Measurements from ENCODE around the gene SERPINA3.

SERPINA3 gene

DNA sequence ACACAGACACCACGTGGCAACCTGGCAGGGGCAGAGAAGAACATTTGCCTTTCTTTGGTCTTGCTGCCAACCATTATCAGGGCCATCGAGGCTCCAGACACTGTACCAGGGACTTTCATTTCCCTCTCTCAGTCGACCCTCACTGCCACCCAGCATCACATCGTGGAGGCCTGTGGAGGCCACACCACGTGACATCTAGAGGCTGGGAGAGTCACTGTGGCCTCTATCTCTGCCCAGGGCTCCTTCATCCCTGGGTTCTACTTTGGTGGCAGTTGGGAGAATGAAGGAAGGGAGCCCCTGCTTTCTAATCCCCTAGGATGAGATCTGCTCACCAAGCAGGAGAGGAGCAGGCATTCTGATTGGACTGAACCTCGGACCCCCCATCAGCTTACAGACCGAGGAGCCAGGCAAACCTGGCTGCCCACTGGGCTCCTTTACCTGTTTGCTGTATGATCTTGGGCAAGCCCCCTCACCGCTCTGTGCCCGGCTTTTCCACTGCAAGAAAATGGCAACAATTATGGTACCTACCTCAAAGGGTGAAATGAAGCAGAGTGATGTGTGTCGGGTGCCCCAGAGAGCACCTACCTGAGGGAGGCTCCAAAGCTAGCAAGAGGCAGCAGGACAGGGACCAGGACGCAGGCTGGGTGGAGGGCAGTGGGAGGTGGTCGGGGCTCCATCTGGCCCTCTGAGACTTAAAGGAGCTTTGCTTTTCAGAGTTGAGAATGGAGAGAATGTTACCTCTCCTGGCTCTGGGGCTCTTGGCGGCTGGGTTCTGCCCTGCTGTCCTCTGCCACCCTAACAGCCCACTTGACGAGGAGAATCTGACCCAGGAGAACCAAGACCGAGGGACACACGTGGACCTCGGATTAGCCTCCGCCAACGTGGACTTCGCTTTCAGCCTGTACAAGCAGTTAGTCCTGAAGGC lies 1.8 kb downstream of the SERPINA3 start:
- no peak for DNase-seq

DNA sequence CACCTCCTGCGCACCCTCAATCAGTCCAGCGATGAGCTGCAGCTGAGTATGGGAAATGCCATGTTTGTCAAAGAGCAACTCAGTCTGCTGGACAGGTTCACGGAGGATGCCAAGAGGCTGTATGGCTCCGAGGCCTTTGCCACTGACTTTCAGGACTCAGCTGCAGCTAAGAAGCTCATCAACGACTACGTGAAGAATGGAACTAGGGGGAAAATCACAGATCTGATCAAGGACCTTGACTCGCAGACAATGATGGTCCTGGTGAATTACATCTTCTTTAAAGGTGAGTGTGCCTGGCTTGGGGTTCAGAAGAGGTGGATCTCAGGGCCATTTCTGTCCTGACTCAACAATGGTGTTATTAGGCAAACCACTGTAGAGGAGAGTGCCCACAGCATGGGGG lies 2.6 kb downstream of the SERPINA3 start:
- DNase-seq: no peak

DNA sequence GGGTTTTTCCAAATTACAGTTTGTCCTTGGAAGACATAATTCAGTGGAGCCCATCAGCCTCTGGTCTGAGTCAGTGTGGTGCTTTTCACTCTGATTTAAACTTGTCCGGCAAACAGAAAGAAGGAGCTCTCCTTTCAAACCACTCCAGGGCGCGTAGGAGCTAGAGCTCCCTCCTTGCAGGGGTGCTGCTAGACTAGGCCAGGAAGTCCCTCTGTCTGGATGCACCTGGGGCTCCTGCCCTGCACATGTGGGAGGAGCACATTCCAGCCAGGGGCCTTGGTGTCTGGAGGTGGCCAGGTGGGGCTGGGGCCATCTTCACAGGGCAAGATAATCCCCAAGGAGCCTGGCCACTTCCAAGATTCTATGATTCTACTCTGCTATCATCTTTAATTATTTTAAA lies 3.1 kb downstream of the SERPINA3 start:
- DNase-seq: no peak

DNA sequence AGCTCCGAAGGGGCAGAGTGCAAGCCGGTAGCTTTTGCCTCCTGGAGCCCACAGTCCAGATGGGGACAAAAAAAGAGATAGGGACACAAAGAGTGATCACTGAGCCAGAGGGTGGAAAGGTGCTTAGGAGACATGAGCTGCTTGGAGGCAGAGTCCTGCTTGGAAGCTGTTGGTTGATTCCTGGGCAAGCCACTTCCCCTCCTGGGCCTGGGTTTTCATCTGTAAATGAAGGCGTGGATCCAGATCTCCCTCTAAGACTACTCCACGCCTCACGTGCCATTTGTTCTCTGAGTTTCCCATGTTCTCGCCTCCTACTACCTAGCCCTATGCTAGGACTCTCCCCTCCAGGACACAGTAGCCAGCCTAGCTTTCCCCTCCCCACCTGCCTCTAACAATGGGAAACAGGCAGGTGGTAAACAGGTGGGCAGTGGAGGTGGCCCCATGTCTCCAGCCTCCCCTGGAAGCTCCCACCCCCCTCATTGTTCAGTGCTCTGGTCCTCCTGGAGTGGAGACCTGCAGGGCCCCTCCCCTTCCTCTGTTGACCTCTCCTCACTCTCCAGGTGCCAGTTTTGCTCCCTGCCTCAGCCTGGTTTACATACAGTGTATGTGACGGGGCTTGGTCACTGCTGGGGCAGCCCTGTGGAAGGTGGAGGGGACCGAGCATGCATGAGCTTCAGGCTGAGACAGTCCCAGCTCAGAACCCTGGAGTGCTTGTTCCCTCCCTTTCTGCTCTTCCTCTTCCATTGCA lies 3.8 kb downstream of the SERPINA3 start:
- no peak for DNase-seq

DNA sequence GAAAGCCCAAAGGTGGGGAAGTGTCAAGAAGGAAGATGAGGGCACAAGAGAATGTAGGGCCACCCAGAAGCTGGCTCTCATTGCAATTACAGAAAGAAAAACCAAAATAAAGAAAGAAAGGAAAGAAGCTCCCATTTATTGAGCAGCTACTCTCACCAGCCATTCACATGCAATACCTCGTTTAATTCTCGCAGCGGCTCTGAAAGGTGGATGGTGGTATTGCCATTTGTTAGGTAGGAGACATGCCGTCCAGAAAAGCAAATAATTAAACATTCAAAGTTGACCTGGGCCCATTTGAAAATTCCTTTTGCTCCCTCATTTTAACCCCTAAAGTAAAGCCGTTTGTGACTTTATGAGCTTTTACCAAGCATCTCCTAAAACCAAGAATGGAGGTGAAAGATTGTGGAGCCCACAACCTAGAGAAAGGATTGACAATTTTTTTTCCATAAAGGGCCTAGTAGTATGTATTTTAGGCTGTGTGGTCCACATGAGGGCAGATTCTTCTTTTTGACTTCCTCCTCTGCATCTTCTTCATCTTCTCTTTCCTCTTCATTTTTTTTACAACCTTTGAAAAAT lies 5.3 kb downstream of the SERPINA3 start:
- DNase-seq: no peak

DNA sequence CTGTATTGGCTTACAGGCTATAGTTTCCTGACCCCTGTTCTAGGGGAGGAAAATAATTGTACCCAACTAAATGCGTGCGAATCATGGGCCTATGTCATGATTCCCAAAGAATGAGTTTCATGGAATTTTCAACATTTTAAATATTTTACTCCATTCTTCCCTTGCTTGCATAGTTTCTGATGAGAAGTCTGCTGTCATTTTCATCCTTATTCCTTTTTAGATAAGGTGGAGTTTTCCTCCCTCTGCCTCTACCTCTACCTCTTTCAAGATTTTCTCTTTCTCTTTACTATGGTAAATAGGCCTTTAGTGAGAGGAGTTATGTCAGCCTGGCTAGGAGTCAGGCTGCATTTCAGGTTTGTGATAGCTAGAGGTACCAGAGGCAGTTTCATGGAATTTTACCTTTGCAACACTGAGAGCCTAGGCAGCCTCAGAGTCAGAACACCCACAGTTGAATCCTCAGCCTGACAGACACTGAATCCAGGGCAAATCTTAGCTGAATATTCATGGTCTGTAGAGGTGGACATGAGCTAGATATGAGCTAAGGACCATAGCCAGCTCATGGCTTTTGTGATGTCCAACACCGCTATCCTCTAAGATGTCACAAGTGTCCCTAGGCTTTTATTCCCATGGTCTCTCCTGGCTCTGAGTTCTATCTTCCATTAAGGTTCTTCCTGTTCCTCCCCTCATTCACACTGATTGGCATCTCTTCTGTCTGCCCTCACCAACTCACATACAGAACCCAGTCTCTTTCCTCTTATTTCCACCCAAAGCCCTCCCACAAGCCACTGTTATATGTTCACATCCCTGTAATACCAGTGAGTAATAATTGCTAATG lies 6.0 kb downstream of the SERPINA3 start:
- no peak for DNase-seq

DNA sequence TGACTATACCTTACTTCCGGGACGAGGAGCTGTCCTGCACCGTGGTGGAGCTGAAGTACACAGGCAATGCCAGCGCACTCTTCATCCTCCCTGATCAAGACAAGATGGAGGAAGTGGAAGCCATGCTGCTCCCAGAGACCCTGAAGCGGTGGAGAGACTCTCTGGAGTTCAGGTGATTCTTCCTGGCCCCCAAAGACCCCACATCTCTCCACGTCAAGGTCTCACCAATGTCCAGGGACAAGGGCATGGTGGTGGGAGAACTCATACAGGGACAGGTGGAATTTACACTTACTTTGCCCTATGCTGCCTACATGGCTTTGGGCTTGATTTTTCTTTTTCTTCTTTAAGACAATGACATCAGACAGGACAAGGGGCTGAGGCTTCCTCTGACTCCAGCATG lies 7.1 kb downstream of the SERPINA3 start:
- DNase-seq: no peak

DNA sequence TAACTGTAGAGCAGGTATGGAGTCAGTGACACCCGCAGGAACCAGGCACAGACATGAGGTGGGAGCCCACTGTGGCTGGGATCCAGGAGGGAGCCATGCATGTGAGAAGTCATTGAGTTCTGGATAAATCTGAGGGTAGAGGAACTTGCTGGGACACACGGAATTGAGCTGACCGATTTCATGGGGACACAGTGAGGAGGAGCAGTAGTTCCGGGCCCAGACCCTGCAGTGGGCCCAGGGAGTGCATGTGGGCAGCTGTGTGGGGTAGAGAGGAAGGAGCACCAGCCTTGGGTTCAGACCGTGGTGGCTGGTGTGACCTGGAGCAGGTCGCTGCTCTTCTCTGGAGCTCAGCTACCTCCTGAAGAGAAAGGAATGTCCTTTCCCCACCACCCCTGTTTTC lies 8.4 kb downstream of the SERPINA3 start:
- no peak for DNase-seq

DNA sequence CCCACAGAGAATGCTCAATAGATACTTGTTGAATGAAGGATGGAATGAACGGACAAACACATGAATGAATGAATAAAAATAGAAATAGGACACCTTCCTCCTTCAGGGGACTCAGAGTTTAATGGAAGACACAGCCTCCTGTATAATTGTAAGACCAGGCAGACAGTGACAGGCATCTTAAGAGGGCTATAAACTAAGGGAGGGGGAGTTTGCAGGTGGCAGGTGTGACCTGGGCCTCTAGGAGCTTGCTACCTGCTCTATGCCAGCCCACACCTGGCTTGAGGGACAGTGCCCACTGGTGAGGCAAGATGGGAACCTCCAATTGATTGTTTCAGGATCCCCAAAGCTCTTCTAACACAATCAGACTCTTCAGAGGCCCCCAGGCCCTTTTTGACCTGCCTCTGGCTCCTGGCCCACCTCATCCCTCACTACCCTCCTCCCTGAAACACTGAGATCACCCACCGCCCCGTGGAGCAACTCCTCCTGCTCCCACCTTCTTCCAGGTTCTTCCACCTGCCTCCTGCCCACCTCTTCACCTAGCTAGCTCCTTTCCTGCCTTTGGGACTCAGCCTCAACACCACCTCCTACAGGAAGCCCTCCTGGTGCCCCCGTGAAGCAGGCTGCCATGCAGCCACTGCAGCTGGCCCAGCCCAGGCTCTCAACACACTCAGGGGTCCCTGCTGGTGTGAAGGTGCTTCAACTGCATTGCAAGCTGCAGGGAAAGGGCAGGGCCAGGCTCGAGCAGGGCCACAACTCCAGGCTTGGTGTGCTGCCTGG lies 9.4 kb downstream of the SERPINA3 start:
- no peak for DNase-seq

DNA sequence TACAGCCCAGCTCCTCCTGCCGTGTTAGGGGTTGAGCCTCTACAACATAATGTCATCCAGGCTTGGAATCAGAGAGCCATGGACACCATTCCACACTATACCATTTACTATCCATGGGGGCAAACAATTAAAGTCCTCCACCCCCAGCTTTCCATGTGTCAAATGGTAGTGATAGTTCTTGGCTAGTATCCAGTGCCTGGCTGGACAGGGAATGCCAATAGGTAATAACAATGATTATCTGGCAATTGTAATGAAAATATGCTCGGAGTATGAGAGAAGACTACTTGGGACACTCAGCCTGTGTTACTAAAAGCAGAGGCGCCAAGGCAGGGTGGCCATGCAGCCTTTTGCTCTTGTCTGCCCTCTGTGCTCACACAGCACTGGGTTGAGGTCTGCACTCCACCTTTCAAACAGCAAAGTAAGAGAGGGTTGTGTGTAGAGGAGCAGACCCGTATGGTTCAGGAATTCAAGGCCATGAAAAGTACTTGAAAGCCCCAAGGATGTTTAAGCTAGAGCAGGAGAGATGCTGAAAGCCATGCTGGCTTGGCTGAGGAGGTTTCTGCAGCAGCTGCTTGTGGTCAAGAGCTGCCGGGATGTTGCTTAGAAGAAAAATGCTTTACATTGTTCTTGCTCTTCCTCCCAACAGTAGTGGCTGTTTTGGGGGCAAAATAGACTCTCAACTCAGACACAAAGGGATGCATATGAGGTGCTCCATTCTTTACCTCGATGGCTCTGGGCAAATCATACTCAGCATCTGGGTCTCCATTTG lies 10.6 kb downstream of the SERPINA3 start:
- DNase-seq: no peak

DNA sequence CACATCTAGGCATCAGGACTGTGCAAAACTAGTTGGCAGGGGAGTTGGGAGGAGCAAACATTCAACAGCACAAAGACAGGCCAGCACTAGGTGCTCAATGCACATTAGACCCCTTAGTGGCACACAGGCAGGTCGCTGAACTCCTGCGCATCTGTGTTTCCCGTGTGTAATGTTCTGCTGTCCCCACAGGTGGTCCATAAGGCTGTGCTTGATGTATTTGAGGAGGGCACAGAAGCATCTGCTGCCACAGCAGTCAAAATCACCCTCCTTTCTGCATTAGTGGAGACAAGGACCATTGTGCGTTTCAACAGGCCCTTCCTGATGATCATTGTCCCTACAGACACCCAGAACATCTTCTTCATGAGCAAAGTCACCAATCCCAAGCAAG lies 11.2 kb downstream of the SERPINA3 start:
- no peak for DNase-seq

DNA sequence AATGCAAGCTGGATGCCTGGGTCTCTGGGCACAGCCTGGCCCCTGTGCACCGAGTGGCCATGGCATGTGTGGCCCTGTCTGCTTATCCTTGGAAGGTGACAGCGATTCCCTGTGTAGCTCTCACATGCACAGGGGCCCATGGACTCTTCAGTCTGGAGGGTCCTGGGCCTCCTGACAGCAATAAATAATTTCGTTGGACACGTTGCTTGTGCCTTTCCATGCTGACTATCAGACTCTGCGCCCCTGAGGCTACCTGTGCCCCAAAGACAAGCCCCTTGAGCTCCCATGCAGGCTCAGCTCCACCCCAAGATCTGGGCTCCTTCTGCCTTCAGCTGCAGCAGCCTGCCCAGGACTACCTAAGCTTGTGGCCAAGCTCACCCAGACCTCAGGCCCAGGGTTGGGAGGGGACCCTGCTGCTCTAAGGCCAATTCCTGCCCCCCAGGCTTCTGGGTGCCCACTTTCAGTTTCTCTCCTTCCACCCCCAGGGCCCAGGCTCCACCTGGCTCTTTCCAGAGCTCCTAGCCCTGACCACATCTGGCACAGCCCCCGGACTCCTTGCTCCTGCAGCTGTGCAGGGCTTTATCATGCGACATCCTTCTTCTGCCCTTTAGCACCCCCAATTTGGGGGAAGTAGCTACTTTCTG lies 11.8 kb downstream of the SERPINA3 start:
- no peak for DNase-seq

DNA sequence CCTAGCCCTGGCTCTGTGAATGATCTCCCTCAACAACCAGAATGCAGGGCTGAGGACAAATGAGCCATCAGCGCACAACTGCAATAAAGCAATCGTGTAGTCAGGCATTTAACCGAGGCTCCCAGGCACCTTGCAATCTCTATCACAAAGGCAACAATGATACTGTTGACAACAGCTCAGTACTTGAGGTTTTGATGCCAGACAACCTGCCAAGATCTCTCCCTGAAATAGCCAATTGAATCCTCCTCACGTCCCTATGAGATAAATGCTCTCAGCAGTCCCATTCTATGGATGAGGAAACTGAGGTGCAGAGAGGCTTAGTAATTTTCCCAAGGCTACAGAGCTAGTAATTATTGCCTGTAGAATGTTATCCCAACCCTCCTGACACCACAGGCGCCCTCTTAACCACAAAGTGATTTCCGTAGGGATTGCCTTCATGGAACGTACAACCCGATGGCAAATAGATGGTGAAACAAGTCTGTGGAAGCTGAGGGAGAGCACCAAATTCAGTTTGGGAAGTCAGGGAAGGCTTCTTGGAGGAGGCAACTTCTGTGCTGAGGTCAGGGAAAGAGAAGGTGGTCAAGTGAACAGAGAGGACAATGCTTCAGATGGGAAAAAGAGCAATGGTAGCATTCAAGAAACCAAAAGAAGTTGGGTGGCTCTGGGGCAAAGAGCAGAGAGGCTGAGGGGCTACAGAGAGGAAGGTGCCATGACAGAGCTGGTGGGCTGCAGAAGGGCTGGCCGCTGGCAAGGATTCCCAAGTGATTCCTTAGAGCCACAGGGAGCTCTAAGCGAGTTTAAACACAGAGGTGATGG lies 12.6 kb downstream of the SERPINA3 start:
- no peak for DNase-seq

DNA sequence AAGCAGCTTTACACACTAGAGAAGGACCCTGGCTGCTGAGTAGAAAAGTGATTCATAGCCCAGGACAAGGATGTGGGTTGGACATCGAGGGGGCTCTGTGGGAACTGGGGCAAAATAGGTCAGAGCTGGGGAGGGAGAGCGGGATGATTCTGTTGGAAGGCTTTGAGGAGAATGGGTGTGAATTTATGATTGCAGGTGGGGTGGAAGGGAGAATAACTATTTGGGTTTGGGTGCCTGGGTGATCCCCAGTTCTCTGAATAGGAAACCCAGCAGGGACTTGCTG lies 13.1 kb downstream of the SERPINA3 start:
- no peak for DNase-seq

DNA sequence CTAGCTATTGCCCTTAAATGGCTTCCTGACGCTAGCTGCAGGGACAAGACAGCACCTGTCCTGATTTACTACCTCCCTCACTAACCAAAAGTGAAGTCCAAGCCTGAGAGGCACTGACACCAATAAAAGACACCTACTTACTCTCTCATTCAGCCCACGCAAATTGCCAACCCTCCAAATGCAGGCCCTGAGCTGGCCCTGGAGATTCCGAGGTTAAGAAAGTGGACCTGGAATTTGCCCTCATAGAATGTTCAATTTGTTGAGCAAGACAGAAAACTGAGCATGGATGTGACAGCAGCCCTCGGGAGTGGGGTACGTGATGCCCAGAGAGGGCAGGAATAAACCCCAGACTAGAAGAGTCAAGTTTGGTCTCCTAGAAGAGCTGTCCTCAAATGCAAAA lies 16.4 kb downstream of the SERPINA3 start:
- DNase-seq: no peak

DNA sequence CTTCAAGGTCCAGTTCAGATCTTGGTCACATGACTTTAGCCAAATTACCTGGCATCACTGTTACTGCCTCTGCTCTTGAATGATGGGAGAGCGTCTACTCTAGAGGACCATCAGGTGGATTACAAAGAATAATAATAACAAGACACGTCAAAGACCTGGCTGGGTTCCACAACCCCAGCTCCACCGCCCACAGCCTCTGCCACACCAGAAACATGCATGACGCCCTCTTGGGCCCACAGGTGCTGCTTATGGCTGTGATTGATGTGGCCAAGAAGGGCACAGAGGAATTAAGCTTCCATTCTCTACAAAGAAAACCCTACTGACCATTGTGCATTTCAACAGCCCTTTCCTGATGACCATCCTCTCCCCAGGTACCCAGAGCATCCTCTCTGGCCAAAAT lies 18.2 kb downstream of the SERPINA3 start:
- DNase-seq: no peak

DNA sequence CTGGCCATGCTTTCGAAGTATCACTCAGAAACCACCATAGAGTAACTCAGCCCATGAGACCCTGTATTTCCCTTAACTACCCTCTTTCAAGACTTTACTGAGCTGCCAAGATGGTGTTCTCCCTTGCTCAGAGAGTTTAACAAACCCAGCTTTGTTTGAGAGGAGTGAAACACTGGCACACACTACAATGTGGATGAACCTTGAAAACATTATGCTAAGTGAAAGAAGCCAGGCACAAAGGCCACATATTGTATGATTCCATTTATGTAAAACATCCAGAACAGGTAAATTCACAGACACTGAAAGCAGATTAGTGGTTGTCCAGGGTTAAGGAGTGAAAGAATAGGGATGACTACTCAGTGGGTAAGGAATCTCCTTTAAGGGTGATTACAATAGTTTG lies 18.9 kb downstream of the SERPINA3 start:
- DNase-seq: no peak

DNA sequence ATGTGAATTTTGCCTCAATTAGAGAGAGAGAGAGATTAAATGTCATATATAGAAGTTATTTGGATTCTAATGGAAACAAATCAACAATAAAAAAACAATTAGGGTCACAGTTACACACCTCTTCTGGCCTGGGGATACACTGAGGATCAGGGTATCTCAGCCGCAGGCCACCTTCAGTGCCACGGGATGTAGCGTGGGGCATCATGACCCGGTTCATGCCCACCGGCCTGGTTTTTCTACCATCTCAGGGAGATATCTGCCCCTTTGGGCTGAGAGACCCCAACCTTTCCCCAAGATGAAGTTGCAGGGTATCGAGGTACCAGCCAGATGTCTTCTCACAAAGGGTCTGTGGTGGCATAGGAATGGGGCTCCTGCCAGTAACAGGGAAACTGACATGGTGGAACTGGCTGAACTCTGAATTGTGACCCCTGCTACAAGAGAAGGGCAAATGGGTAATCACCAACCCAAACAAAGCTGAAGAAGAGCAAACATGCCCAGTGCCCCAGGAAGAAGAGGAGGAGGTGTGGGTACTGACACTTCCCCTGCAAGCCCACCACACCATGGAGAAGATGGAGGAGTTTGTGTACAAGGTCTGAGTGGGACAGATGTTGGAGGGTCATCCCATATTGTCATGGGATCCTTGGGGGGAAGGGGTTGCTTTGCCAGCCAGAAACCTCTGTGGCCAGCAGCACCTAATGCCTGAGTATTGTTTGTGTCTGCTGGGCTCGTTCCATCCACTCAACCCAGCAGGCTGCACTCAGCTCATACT lies 19.5 kb downstream of the SERPINA3 start:
- DNase-seq: no peak

DNA sequence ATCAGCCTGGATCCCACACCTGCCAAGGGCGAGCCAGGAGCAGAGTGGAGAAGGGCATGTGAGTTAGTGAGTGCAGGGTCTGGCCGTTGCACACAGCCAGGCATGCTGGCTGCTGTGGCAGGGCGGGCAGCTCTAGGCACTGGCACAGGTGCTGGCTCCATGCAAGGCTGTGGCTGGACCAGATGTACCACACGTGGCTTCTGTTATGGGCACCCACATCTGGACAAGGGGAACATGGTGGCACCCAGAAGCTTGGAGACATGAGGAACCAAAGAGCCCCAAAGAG lies 20.1 kb downstream of the SERPINA3 start:
- no peak for DNase-seq
